Naive thymus-derived CD4-positive, alpha-beta T cell (primary cell): ENCODE results near the gene AP1M1. TPM values are rescaled to one million over a fixed set of nuclear protein-coding genes. Genes with fewer than 3 reads are reported as not detected.
A peak's percentile ranks its signal among the peaks of the same experiment; 100 is the strongest.

Experiments used
- ATAC-seq: fragments of 150-1000 bp; cut with Tn5 transposase; 2 replicates; pipeline ENCODE4 v1.10.0; 2021; ENCODE audit warnings: mild to moderate bottlenecking, moderate library complexity
- CTCF ChIA-PET: fragments of 350-600 bp; sonication (Branson Sonifier 250); formaldehyde crosslinking; loops from one replicate; lab custom pipeline; 2021; ENCODE audit warnings: antibody characterized with exemption; lab: Charles Lee
- POLR2A ChIA-PET: fragments of 350-600 bp; sonication (Branson Sonifier 250); formaldehyde crosslinking; loops from one replicate; lab custom pipeline; 2021; ENCODE audit warnings: antibody characterized with exemption, inconsistent platforms; lab: Charles Lee
- DNase-seq, 9 donors: peaks; one replicate each; pipeline versions ENCODE4 v3.0.0 to v3.0.0-alpha.2; 2020 to 2022; ENCODE audit warnings: mixed read lengths in 1 of 9
- H3K27ac ChIP-seq: one replicate; pipeline ENCODE4 v1.7.0; 2013; ENCODE audit warnings: mild to moderate bottlenecking, low read depth, low read length, moderate library complexity
- H3K27me3 ChIP-seq, 2 donors: one replicate each; pipeline ENCODE4 v1.7.0; 2013; ENCODE audit warnings: low read length in 2 of 2, mild to moderate bottlenecking in 2 of 2, moderate library complexity in 2 of 2; ENCODE audit not compliant: control insufficient read depth in 2 of 2, insufficient read depth in 2 of 2
- H3K36me3 ChIP-seq, 3 experiments: 1 replicate in 2 of 3; 2 replicates in 1 of 3; pipeline ENCODE4 v1.7.0; 2013; ENCODE audit warnings: low read length in 3 of 3, mild to moderate bottlenecking in 3 of 3, moderate library complexity in 1 of 3; ENCODE audit not compliant: insufficient read depth in 3 of 3, control insufficient read depth in 2 of 3
- H3K4me1 ChIP-seq, 2 donors: one replicate each; pipeline ENCODE4 v1.7.0; 2013; ENCODE audit warnings: low read length in 2 of 2, mild to moderate bottlenecking in 2 of 2, moderate library complexity in 1 of 2; ENCODE audit not compliant: control insufficient read depth in 2 of 2, insufficient read depth in 2 of 2
- H3K4me3 ChIP-seq: 2 replicates; pipeline ENCODE4 v1.7.0; 2013; ENCODE audit warnings: mild to moderate bottlenecking, low read length
- H3K9me3 ChIP-seq, 3 experiments: 1 replicate in 2 of 3; 2 replicates in 1 of 3; pipeline ENCODE4 v1.7.0; 2013; ENCODE audit warnings: low read length in 3 of 3; ENCODE audit not compliant: control insufficient read depth in 2 of 3
- H3K27ac Mint-ChIP-seq, 9 donors: one replicate each; pipeline ENCODE4 v1.8.0; 2020 to 2022; ENCODE audit warnings: mixed read lengths in 9 of 9, mild to moderate bottlenecking in 8 of 9, moderate library complexity in 5 of 9, inconsistent platforms in 2 of 9
- H3K27me3 Mint-ChIP-seq, 5 donors: one replicate each; pipeline ENCODE4 v1.8.0; 2021 to 2022; ENCODE audit warnings: mixed read lengths in 5 of 5, mild to moderate bottlenecking in 1 of 5
- H3K36me3 Mint-ChIP-seq, 5 donors: one replicate each; pipeline ENCODE4 v1.8.0; 2020 to 2022; ENCODE audit warnings: mixed read lengths in 5 of 5, mild to moderate bottlenecking in 3 of 5, inconsistent platforms in 1 of 5
- H3K4me1 Mint-ChIP-seq, 7 donors: one replicate each; pipeline ENCODE4 v1.8.0; 2020 to 2022; ENCODE audit warnings: mixed read lengths in 7 of 7, mild to moderate bottlenecking in 3 of 7, inconsistent platforms in 1 of 7
- H3K4me3 Mint-ChIP-seq, 10 donors: one replicate each; pipeline ENCODE4 v1.8.0; 2020 to 2022; ENCODE audit warnings: mild to moderate bottlenecking in 10 of 10, mixed read lengths in 10 of 10, moderate library complexity in 6 of 10, inconsistent platforms in 2 of 10
- H3K9me3 Mint-ChIP-seq, 11 donors: one replicate each; pipeline ENCODE4 v1.8.0; 2020 to 2022; ENCODE audit warnings: mixed read lengths in 11 of 11, mild to moderate bottlenecking in 4 of 11, inconsistent platforms in 1 of 11, moderate library complexity in 1 of 11
- intact Hi-C, 2 donors: fragments of 100-400 bp; cut with micrococcal nuclease; formaldehyde crosslinking; loops; one replicate each; pipeline ENCODE4 v1.15.1; 2023
- polyA plus RNA-seq, 2 donors: library from polyadenylated mRNA; unstranded; fragments of 300-500 nt; fragmentation: Illumina TruSeq; gene quantifications; one replicate each; pipeline ENCODE4 v1.2.3, GENCODE V29; 2021
- total RNA-seq, 6 experiments: library from RNA in 5 of 6; stranded (reverse) in 5 of 6; gene quantifications; 1 replicate in 5 of 6; 2 replicates in 1 of 6; pipeline ENCODE4 v1.2.3 and lab custom pipeline; 2021 to 2026

Gene AP1M1
- total and polyA plus RNA-seq, 7 experiments from 2014 or later, result 94.9 to 169 (median 134) TPM

DNA sequence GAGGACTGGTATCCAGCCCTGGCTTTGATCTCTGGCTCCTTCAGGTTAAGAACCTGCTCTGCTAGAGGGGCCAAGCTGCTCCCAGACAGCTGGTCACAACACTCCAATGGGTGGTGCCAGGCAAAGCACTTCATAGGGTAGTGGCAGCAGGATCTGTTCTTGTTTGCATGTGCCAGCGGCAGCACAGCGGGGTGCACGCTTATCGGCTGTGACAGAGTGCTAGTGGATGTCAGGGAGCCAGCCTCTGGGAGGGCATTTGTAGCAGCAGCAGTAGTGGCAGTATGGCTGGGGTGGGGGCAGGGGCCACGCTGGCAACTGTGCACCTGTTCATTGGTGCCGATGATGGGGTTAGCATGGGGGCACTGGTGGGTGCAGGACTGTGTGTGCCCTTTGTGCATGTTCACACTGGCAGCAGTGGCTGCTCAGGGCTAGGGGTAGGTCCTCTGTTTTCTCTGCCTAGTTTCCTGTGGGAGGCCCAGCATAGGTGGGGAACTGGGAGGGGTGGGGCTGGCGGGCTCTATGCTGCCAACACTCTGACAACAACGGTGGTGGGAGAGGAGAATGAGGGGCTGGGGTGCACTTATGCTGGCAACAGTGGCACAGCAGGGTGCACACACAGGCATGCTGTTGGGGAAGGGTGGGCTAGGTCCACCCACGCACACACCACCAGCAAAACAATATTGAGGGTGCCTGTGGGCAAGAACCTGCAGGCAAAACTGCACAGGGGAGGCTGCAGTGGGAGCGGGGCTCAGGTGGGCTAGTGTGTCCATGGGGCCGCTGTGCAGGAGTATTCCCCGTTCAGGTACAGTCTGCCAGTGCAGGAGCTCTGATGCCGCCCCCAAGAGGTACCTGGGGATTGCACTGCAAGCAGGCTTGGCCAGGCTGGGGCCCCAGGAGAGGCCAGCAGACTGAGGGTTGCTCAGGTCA, 19.3 kb downstream of the AP1M1 start:
- intact Hi-C loops, result loop anchor here in 1 of 2 donors (1.0 kb wide), 4 partner anchors 16 to 32 kb away; partner anchors contain the start of genes AP1M1 and FAM32A
- ChIA-PET POLR2A (interaction anchor here (0.9 to 3.3 kb wide), 15 partner anchors 8 to 160 kb away, joined by 3 to 35 read pairs (median 5); partner anchors contain the start of genes FAM32A and KLF2), CTCF (interaction anchor here (1.3 kb wide), 1 partner anchor 30 kb away, joined by 6 read pairs; no protein-coding TSS in a partner anchor)
- Mint-ChIP-seq H3K27ac (peak overlapping the region; percentile 52 to 97 (median 92)), H3K36me3 (peaks cover 4 to 87% (median 56%) of the 10 kb centered on the region in 5 donors), H3K9me3 (peaks cover 0 to 37% (median 22%) of the 10 kb centered on the region in 11 donors), H3K27me3 (no peaks in the 10 kb centered on the region), H3K4me1 (peaks cover 29 to 68% (median 56%) of the 10 kb centered on the region in 7 donors), H3K4me3 (peak overlapping the region; percentile 33 to 85 (median 78))
- H3K4me3 ChIP-seq, result peak overlapping the region; percentile 34
- peaks cover 0 to 44% of the 10 kb centered on the region in 2 donors for H3K4me1 ChIP-seq
- peak overlapping the region; percentile 57 for H3K27ac ChIP-seq
- no peaks in the 10 kb centered on the region for H3K27me3 ChIP-seq
- peak in 7 of 9 donors; percentile 36 to 55 (median 50) for DNase-seq
- peak; percentile 76 for ATAC-seq
- H3K36me3 ChIP-seq, result peaks cover 0 to 33% (median 13%) of the 10 kb centered on the region in 3 experiments
- peaks cover 4 to 24% (median 14%) of the 10 kb centered on the region in 3 experiments for H3K9me3 ChIP-seq

DNA sequence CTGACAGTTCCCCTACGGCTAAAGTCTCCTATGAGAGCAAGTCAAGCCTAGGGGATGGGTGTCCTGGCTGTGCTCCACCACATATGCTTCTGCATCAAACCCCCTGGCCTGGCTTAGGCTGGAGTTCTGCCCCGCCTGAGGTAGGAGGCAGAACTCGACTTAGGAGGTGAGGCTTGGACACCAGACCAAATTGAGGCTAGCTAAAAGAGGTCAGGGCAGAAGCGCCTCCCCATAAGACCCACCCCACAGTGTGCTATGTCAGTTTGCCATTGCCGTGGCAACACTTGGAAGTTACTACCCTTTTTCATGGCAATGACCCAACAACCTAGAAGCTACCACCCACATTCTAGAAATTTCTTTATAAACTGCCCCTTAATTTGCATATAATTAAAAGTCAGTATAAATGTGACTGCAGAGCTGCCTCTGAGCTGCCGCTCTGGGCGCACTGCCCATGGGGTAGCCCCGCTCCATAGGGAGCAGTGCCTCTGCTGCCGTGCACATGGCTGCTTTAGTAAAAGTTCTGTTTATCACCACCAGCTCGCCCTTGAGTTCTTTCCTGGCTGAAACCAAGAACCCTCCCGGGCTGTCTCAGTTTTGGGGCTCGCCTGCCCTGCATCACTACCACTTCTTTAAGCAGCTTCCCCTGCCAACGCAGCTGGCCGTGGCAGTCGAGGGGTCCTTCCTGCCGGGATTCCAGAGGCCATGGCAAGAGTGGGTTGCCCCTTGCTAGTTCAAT, 20.2 kb downstream of the AP1M1 start:
- ATAC-seq, result peak; percentile 3

DNA sequence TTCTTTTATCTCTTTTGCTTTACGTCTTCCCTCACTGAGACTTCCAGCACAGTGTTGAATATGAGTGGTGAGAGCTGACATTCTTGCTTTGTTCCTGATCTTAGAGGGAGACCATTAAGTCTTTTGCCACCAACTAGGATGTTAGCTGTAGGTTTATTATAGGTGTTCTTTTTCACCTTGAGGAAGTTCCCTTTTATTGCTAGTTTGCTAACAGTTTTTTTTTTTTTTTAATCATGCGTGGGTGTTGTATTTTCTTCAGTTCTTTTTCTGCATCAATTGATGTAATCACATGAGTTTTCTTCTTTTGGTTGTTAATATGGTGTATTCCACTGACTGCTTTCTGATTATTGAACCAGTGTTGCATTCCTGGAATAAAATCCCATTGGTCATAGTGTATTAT, 21.1 kb downstream of the AP1M1 start:
- ATAC-seq, result no peak

More for the DNA sequence above, 20.2 kb downstream of the AP1M1 start:
- peaks cover 0 to 45% (median 25%) of the 10 kb centered on the region in 11 donors for H3K9me3 Mint-ChIP-seq
- Histone ChIP-seq H3K27ac (peak overlapping the region; percentile 57), H3K9me3 (peaks cover 4 to 24% (median 14%) of the 10 kb centered on the region in 3 experiments), H3K36me3 (peaks cover 1 to 41% (median 13%) of the 10 kb centered on the region in 3 experiments), H3K27me3 (no peaks in the 10 kb centered on the region), H3K4me1 (peaks cover 0 to 36% of the 10 kb centered on the region in 2 donors), H3K4me3 (no peak overlapping the region)
- peak overlapping the region in 6 of 10 donors; percentile 18 to 85 (median 78) for H3K4me3 Mint-ChIP-seq
- ChIA-PET POLR2A (interaction anchor here (0.9 to 2.2 kb wide), 16 partner anchors 9 to 165 kb away, joined by 3 to 15 read pairs (median 4); partner anchors contain the start of genes FAM32A and KLF2), CTCF (interaction anchor here (0.6 to 1.3 kb wide), 3 partner anchors 29 to 40 kb away, joined by 3 to 6 read pairs (median 3); no protein-coding TSS in a partner anchor)
- H3K27me3 Mint-ChIP-seq, result no peaks in the 10 kb centered on the region
- H3K36me3 Mint-ChIP-seq, result peaks cover 7 to 85% (median 56%) of the 10 kb centered on the region in 5 donors
- DNase-seq, result no peak
- intact Hi-C loops, result loop anchor here in 1 of 2 donors (1.0 kb wide), 4 partner anchors 17 to 33 kb away; partner anchors contain the start of genes AP1M1 and FAM32A
- H3K4me1 Mint-ChIP-seq, result peaks cover 20 to 59% (median 47%) of the 10 kb centered on the region in 7 donors
- peak overlapping the region in 8 of 9 donors; percentile 3 to 97 (median 92) for H3K27ac Mint-ChIP-seq

DNA sequence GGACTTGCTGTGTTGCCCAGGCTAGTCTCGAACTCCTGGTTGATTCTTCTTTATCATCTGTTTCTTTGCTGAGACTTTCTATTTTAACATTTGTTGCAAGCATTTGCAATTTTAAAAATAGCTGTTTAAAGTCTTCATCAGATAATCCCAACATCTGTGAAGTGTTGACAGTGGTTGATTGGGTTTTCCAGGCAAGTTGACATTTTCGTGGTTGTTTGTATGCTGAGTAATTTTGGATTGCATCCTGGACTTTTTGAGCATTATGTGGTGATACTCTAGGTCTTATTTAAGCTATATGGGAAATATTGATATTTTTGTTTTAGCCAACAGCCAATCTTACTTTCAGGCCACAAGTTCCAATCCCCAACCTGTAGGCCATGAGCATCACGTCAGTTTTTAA, 25.1 kb downstream of the AP1M1 start:
- peaks cover 0 to 49% (median 26%) of the 10 kb centered on the region in 11 donors for H3K9me3 Mint-ChIP-seq
- no peak overlapping the region for H3K4me3 Mint-ChIP-seq
- H3K36me3 Mint-ChIP-seq, result peaks cover 7 to 58% (median 46%) of the 10 kb centered on the region in 5 donors
- ChIA-PET POLR2A (interaction anchor here (0.8 to 1.5 kb wide), 3 partner anchors 15 to 102 kb away, joined by 3 read pairs; partner anchors contain the start of gene KLF2), CTCF (interaction anchor here (0.7 to 1.1 kb wide), 2 partner anchors 13 to 154 kb away, joined by 3 read pairs; no protein-coding TSS in a partner anchor)
- H3K4me1 Mint-ChIP-seq, result peaks cover 3 to 18% (median 14%) of the 10 kb centered on the region in 7 donors
- Histone ChIP-seq H3K9me3 (peaks cover 4 to 24% (median 14%) of the 10 kb centered on the region in 3 experiments), H3K4me1 (peaks cover 0 to 10% of the 10 kb centered on the region in 2 donors), H3K27ac (no peak overlapping the region), H3K27me3 (no peaks in the 10 kb centered on the region), H3K4me3 (no peak overlapping the region), H3K36me3 (peaks cover 8 to 88% (median 13%) of the 10 kb centered on the region in 3 experiments)
- H3K27ac Mint-ChIP-seq, result peak overlapping the region in 2 of 9 donors; percentile 57 to 75
- intact Hi-C loops, result no loop called here
- no peaks in the 10 kb centered on the region for H3K27me3 Mint-ChIP-seq
- no peak for DNase-seq
- no peak for ATAC-seq

More for the DNA sequence above, 21.1 kb downstream of the AP1M1 start:
- peak overlapping the region in 8 of 9 donors; percentile 3 to 97 (median 92) for H3K27ac Mint-ChIP-seq
- H3K36me3 Mint-ChIP-seq, result peaks cover 7 to 84% (median 55%) of the 10 kb centered on the region in 5 donors
- Histone ChIP-seq H3K36me3 (peaks cover 8 to 51% (median 13%) of the 10 kb centered on the region in 3 experiments), H3K27ac (peak overlapping the region; percentile 34), H3K4me3 (no peak overlapping the region), H3K27me3 (no peaks in the 10 kb centered on the region), H3K4me1 (peaks cover 0 to 32% of the 10 kb centered on the region in 2 donors), H3K9me3 (peaks cover 4 to 24% (median 14%) of the 10 kb centered on the region in 3 experiments)
- intact Hi-C loops, result no loop called here
- POLR2A ChIA-PET, result interaction anchor here (0.6 to 2.0 kb wide), 16 partner anchors 16 to 164 kb away, joined by 3 to 15 read pairs (median 4); partner anchors contain the start of genes FAM32A and KLF2
- no peak for DNase-seq
- CTCF ChIA-PET, result interaction anchor here (1.1 to 1.3 kb wide), 2 partner anchors 28 to 37 kb away, joined by 3 to 6 read pairs; no protein-coding TSS in a partner anchor
- H3K4me1 Mint-ChIP-seq, result peaks cover 17 to 50% (median 37%) of the 10 kb centered on the region in 7 donors
- H3K4me3 Mint-ChIP-seq, result peak overlapping the region in 8 of 10 donors; percentile 25 to 83 (median 54)
- peaks cover 0 to 49% (median 26%) of the 10 kb centered on the region in 11 donors for H3K9me3 Mint-ChIP-seq
- H3K27me3 Mint-ChIP-seq, result no peaks in the 10 kb centered on the region

DNA sequence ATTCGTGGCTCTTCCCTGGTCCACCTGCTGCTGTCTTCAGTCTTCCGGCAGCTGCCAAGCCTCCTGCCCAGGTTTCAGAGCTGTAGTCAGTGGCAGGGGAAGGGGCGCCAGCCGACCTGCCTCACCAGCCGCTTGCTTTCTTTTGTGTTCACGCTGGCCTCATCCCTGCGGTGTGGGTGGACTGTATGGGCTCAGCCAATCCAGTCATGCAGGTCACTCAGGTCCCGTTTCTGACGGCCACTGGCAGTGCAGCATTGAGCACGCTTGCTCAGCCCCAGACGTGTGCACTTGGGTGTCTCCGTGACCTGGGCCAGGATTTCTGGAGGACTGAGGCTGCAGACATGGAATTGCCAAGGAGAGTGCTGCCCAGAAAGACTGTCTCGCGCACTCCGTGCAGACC, 26.0 kb downstream of the AP1M1 start:
- intact Hi-C loops, result no loop called here
- CTCF ChIA-PET, result no interaction called here
- ATAC-seq (no peak), DNase-seq (no peak)
- Mint-ChIP-seq H3K27me3 (no peaks in the 10 kb centered on the region), H3K9me3 (peaks cover 0 to 45% (median 26%) of the 10 kb centered on the region in 11 donors), H3K36me3 (peaks cover 7 to 56% (median 39%) of the 10 kb centered on the region in 5 donors), H3K4me1 (peaks cover 0 to 8% (median 5%) of the 10 kb centered on the region in 7 donors), H3K4me3 (no peak overlapping the region), H3K27ac (peak overlapping the region in 1 of 9 donors; percentile 42)
- H3K4me1 ChIP-seq, result peaks cover 0 to under 1% of the 10 kb centered on the region in 2 donors
- H3K4me3 ChIP-seq, result no peak overlapping the region
- H3K36me3 ChIP-seq, result peaks cover 8 to 89% (median 13%) of the 10 kb centered on the region in 3 experiments
- H3K27me3 ChIP-seq, result no peaks in the 10 kb centered on the region
- POLR2A ChIA-PET, result interaction anchor here (1.0 to 1.5 kb wide), 3 partner anchors 9 to 19 kb away, joined by 3 to 4 read pairs (median 3); no protein-coding TSS in a partner anchor
- no peak overlapping the region for H3K27ac ChIP-seq
- peaks cover 4 to 24% (median 14%) of the 10 kb centered on the region in 3 experiments for H3K9me3 ChIP-seq
